ENCODE measurements around the gene HADH.
A peak's percentile ranks its signal among the peaks of the same experiment; 100 is the strongest.
"Not testable (repeated sequence)": the region's sequence is repeated elsewhere in the genome, so short reads cannot be mapped to it uniquely, and the experiment has no call there.

HADH gene

DNA sequence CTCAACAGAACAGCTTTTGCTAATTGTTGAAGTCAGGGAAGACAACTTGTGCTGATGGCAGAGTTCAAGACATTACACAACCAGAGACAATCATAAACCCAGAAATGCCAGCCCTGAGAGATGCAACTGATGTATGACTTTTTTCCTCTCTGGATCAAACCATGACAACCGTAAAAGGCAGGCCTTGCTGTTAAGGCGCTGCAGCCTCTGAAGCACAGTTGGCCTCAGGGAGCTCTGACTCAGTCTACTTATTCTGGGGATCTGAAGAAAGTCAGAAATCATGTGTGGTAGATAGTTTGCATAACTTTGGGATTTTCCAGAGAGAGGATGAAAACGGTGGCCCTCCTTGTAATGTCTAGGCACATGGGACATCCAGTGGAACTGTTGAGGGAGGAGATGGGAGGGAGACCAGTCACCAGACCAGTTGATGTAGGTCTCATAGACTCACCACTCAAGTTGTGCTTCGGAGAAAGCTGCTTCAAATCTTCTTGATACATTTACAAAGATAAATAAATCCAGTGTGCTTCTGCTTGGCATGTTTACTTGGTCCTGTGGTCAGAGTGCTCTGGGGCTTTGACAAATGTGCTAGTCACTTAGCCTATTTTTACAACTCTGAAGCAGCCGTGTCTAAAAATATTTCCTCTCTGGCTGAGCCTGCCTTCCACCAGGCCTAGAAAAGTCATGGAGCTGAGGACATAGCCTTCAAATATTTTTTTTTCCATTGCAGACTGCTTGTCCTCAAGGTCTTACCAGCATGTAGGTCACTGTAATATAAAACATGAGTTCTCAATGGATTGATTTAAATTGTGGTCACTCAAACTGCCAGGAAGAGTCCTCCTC, 7.5 kb downstream of the HADH start:
- no peak for DNase-seq

DNA sequence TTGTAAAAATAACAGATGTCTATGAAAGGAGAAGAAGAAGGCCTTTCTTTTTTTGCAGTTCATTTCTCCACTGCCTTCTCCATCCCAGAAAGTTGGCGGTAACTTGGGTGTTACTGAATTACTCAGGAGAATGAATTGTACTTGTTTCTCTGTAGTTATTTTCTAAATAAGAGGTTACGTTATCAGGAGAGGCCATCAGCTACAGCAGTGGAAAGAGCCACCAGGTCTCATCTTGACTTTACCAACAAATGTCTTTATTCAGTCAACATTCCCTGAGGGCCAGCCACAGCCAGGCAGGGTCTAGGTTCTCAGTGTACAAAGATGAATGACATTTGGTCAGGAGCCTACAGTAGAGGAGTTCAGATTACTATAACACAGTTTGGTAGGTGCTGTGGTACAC, 8.1 kb downstream of the HADH start:
- DNase-seq = no peak

DNA sequence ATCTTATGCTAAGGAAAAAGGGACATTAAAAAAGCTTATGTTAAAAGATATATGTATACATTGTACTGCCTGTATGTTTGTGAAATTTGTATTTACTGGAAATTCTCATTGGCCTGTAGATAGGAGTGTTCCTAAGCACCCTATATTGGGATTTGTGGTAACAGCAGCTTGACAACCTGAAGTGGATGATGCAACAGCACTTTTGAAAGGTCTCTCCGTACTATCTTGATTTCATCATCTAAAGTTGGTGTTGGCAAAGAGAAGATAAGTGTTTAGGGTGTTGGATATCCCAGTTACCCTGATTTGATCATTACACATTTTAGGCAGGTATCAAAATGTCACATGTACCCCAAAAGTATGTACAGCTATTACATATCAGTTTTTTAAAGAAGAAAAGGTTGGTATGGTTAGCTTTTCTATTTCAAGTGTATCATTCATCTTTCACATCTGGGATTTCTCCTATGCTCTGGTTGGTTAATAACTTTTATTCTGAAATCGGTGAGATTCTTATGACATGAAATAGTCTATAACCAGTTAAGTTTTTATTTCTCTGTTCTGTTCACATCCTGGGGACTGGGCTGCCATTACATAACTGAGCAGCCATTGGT, 10.3 kb downstream of the HADH start:
- no peak for DNase-seq

DNA sequence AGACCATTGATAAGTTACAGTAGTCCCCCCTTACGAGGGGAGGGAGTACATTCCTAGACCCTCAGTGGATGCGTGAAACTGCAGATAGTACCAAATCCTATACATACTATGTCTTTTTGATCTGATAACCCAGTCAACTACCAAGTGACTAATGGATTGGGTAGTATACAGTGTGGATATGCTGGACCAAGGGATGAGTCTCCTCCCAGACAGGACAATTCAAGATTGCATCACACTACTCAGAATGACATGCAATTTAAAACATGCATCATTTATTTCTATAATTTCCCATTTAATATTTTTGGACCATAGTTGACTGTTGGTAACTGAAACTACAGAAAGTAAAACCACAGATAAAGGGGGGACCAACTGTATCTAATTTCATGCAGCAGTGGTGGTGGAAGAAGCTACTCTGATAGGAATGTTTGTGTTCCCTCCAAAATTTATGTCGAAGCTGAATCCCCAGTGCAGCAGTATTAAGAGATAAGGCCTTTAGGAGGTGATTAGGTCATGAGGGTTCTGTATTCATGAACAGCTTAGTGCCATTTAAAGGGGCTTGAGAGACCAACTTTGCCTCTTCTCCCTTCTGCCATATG, 11.9 kb downstream of the HADH start:
- no peak for DNase-seq

DNA sequence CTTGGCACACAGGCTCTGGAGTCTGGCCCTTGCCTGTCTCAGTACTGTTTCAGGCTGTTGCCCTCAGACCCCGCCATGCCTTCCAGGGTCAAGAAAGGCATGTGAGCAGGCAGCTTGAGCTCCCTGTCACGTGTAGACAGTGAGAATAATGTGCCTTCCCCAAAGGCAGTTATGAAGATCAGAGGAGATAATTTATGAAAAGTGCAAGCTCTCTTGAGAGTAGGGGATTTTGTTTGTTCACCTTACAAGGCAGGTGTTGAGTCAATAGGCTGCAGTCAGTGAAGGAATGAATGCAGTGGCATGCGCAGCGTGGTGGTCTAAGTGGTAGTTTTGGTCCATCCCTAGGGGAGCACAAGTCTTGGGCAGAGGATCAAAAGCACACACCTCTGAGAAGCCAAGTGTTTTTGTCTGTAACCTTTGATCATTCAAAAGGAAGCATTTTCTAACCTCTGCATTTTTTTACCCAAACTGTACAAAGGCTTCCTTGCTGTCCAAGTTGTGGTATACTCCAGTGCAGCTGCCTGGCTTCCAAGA, 14.4 kb downstream of the HADH start:
- no peak for DNase-seq

DNA sequence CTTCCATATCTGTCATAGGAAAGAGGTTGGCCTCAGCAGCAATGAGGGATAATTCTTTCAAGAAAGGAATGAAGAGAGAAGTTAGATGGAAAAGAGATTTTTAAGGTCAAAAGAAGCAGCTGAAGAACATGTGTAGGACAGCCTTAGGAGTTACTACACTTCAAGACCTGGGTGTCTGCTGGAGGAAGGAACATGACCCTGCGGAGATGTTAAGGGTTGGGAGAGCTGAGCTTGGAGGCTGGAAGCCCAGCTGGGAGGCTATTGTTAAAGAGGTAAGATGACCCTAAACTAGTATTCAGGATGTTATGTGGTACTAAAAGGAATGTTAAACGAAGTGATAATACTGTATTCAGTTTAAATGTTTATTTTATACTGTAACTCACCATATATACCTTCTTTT, 15.0 kb downstream of the HADH start:
- DNase-seq = no peak

DNA sequence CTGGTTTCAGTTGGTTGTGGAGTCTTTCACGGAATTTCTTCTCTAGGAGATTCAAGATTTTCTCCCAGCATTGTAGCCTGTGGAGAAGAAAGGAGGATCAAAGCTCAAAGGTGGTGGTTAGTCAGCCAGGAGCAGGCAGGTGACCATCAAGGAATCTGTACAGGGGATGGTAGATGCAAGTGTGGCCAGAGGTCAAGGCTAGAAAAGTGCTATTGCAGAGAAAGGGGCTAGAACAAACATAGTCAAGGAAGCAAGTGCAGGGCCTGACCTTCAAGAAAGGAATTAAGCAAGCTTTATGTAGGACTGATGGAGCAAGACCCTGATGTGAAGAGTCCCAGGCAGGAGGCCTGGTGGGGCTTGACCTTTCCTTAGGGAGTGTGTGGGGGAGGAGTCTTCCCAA, 16.1 kb downstream of the HADH start:
- DNase-seq = no peak

DNA sequence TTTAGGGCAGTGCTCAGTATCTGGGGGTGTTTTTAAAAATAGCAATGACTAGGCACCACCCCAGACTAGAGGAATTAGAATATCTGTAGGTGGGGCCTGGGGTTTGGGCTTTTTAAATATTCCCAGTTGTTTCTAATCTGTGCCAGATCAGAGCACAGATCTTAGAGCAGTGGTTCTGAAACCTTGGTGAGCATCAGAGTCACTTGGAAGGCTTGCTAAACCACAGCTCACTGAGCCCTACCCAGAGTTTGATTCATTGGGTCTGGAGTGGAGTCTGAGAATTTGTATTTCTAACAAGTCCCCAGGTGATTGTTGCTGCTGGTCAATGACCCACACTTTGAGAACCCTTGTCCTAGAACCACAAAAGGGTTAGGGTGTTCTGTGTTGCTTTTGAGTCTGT, 16.7 kb downstream of the HADH start:
- DNase-seq = no peak

DNA sequence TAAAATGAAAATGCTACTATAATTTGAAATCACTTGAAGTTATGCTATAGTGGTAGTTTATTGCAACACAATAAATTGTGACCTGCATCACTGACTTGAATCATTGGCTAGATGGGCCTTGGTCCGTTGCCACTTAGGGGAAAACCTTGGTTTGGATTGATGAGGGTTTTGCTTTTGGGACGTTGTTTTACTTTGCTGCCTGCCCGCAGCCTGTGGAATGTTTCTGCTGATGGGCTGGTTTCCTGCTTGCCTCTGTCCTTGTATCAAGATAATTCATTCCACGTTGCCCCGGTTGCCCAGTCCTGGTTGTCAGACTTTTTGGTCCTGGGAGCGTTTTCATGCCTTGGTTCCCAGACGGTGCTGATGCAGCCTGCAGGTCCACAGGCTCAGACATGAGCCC, 18.3 kb downstream of the HADH start:
- DNase-seq = no peak

DNA sequence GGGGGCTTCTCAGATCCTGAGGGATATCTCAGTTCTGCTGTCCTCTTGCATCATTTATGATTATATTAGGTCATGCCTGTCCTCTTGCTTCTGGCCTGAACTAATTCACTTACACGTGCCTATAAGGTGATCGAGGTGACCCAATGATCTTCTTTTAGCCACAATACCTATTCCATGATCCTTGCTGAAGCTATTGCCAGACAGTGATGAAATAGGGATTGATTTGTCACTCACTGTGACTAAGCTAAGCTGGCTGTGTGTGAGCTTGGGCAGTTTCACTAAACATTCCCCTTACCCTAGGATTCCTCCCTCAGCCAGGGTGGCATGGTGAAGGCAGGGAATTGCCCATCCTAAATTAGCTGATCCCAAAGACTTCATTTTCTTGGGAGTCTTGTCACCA, 19.0 kb downstream of the HADH start:
- no peak for DNase-seq

DNA sequence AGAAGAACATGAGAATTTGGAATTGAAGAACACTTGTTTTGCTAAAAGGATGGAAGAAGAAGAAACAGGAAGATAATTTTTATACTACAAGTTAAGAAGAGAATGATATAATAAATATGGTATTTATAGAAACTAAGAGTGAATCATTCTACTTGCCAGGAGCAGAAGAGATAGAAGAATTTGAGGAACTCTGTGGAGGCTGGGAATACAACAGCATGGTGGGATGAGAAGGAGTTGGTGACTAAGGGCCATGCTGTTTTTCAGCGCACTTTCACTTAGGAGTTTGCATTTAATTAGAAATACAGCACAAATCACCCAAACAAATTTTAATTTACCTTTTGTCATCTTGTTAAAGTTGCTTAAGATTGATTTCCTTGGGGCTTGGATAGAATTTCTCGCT, 20.5 kb downstream of the HADH start:
- DNase-seq = no peak

DNA sequence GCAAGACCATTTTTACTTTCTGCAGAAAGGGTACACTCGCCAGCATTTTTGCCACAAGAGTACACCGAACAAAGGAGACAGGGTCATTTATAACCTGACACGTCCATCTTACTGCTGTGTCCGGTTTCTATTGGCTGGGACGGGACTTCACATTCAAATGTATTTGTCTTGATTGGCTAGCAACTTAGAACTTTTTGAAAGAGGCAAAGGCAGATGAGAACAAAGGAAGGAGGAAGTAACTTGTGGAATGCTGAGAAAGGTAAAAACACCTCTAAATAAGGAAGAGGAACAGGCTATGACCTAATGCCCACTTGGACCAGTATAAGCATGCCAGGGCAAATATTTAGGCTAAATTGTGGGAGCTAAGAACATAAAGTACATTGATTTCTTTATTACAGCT, 22.7 kb downstream of the HADH start:
- not testable (repeated sequence) for DNase-seq

DNA sequence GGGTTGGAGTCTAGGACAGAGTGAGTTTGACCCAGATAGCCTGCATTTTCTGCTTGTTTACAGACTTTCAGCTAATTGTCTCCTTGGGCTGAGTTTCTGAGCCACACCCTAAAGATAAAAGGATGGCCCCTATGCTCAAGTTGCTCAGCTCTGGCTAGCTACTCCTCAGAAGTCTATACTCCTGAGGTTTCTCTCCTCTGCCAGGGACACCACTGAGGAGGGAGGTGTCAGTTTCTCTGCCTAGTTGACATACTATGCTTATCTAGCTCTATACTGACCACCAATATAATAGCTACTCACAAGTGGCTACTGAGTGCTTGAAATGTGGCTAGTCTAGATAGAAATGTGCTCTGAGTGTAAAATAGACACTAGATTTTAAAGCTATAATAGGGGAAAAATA, 23.6 kb downstream of the HADH start:
- DNase-seq = no peak

DNA sequence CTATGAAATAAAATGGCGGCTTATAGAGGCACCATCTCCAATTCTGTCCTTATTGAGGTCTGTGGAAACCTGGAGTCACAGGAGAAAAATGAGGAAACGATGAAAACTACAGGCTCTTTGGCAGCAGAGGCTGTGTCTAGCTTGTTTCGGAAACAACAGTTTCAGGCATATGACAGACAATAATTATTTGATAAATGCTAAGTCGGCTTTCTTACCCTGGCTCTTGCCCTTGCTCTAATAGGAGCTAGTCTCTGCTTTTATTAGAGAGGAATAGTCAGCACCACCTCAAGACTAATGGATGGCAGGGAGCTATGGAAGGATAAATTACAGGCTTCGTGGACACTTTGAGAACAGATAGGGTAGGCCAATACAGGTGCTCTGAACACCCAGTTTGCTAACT, 24.3 kb downstream of the HADH start:
- no peak for DNase-seq

DNA sequence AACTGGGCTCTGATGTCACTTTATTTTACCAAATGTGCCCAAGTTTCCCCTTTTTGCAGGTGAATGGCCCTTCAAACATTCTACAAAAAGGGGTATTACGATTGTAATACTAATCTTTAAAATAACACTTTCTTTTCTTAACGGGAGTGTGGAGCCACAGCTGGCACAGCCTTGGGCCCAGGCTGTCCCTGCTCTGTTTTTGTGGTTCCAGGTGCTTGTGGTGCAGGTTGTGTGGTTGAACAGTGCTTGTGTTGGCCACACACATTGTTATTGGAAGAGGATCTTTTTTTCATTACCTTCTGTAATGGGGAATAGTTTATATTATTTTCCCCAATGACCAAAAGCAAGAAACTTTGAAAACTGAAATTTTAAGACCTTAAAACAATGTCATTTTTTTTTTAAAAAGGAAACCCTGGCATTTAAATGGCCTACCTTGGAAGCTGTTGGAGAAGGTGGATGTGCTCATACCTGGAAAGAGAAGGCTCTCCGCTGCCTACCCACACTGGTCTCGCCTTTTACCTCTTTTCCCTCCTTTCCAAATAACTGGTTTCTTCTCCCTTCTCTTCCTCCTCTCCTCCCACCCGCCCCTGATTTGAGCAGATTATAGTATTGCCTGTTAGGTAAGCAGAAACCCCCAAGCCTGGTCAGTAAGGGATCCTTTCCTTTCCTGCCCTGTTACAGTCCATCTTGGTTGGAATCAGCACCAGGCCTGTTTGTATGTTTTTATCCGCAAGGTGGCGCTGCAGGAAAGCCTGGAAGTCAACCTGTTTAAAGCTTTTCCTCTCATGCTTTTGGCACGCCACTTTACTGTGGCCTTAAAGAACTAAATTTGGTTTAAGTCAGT, 28.6 kb downstream of the HADH start:
- peak; percentile 89 to 93 for DNase-seq

DNA sequence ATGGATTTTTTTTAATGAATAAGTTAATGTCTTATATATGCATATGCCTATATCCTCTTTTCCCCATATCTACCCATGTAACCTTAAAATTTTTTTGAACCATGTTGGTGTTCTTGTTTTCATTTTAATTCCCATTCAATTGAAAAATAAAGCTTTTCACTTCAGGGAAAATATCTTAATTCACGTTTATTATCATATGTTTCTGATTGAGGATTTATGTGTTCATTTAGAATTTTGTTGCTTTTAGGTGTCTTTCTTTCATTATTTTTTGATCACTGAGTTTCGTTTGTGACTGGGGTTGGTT, 29.1 kb downstream of the HADH start:
- no peak for DNase-seq

DNA sequence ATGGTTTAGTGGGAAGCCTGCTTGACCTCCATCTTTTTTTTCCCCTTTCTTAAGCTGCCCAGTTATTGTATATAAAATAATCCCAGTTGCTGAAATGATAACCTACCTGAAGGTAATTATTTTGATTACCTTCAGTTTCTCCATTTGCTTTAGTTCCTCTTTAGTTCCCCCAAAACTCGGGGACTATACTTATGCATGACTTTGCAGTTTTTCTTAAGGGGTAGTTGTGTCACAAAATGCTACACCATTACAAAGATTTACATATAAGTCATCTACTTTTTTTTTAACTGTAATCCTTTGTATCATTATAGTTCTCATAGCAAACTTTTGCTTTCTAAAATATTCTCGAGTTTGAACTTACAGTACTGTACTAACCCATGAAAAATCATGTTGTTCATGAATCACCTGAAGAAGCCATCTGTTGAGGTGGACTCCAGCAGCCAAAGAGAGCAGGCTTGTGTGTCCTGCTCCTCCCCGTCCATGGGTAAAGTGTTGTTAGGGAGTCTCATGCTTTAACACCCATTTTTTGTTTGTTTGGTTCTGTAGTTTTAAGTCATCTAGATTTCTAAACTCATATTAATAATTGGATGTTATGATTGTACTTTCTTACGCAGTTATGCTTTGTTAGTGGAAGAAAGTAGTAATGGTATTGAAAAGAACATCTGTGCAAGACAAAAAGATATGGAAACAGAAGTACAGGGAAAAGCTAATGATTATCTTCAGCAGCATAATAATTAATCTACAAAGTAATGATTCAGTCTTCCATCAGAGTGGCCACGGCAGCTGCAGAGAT, 34.6 kb downstream of the HADH start:
- no peak for DNase-seq

DNA sequence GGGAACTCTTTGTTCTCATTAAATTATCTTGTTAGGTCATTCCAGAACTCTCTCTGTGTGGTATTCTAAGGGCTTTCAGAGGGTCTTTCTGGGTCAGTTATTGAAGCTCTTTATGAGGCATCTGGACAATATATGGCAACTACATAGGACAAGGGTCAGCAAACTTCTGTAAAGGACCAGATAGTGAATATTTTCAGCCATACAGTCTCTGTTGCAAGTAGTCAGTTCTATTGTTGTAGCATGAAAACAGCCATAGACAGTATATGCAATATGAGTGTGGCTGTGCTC, 35.1 kb downstream of the HADH start:
- no peak for DNase-seq

DNA sequence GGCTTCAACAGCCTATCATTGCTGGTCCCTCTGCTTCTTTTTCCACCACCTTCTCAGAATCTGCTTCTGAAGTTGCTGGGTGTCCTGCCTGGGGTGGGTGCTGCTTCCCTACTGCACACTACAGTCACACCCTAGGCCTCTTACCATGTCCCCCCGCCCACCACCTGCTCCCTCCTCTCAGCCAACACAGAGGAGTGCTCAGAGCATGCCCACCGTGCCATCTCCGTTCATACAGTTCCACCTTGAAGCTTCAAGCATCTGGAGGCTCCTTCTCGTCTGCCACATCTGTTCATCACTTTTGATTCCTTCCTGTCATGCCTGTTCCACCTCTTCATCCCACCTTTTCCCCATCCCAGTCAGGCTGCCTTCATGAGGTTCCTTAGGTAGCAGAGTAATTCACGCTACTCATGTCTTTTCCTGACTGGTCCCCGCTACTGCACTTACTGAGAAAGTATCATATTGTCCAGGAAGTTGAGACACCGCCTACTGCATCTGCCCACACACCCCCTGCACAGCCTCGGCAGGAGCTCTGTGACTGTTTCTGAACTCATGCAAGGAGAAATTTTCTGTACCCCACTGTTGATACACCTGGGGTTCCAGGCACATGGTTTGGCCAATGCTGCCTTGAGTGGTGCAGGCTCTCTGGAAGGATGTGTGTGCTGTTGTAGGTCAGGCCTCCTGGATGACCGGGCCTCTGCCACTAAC, 39.5 kb downstream of the HADH start:
- DNase-seq = peak; percentile 62 to 71

DNA sequence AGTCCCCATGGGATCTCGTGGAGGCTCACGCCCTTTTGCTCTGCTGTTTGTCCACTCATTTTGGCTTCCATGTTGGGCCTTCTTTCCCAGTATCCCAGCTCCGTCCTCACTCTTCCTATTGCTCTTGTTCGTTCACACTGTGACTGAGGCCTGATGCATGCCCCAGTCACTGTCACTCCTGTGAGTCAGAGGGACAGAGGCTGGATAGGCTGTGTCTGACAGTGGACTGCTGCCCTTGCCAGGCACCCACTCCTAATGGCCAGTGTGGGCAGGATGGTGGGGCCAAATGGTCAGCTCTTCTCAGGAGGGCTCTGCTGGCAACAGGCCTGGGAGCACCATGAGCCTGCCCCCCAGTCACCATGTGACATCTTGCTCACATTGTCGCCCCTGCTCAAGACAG, 40.0 kb downstream of the HADH start:
- peak; percentile 51 to 56 for DNase-seq

DNA sequence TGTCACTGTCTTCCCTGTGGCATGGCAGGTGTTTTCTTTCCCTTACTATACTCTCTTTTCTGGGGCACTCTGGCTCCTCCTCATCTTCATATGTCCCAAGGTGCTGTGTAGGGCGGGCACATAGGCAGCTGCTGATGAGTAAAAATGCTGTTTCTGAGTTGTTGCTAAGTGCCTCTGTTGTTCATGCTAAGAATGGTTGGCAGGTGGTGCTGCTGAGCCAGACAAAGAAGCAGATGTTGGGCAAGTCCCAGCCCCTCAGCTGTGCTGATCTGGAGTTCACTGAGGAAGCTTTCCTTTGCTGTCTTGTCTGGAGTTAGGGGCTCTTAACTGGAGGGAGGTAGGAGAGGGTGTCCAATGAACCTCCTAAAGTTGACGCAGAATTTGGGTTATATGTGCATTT, 40.6 kb downstream of the HADH start:
- DNase-seq = peak; percentile 73 to 79

DNA sequence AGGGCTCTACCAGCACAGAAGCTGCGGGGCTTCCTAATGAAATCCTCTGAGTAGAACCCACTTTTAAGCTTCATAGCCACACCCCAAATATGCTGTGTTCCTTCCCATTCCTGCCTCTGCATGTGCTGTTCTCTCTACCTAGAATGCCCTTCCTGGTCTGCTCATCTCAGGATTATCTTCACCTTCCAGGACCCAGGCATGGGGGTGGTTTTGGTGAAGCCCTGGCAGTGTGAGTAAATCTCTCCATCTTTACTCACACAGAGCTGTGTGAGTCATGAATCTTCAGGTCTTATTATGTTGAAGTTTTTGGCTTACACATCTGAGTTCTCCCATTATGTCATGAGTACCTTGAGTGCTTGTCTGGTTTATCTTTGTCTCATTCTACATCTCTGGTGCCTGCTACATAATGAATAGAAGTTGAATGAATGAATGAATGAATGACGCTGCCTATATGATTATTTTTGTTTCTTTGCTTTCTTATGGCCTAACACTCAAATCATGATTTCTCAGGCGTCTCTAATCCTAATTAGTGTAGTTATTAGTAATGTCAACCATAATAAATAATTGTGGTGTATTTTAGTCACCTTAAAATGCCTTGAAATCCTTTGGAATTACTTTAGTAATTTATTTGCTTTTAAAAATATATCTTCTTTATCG, 41.9 kb downstream of the HADH start:
- DNase-seq = peak; percentile 56 to 67
